HEK293 (cell line): ENCODE measurements around the gene JTB.

ENCODE experiments used
- GFI1B ChIP-seq: fragments of 450-650 bp; formaldehyde crosslinking; IDR thresholded peaks from 2 replicates; pipeline ENCODE4 v1.5.1; 2016; ENCODE audit warnings: missing biosample characterization, missing genetic modification characterization
- HIC1 ChIP-seq: fragments of 450-650 bp; formaldehyde crosslinking; IDR thresholded peaks from 2 replicates; pipeline ENCODE4 v1.5.1; 2016; ENCODE audit warnings: missing biosample characterization, missing genetic modification characterization
- KLF1 ChIP-seq: fragments of 450-650 bp; formaldehyde crosslinking; IDR thresholded peaks from 2 replicates; pipeline ENCODE4 v1.5.1; 2016; ENCODE audit warnings: missing biosample characterization, missing genetic modification characterization
- SP3 ChIP-seq: fragments of 450-650 bp; formaldehyde crosslinking; IDR thresholded peaks from 2 replicates; pipeline ENCODE4 v1.5.1; 2016; ENCODE audit warnings: missing biosample characterization, missing genetic modification characterization
- YY1 ChIP-seq: fragments of 450-650 bp; formaldehyde crosslinking; IDR thresholded peaks from 2 replicates; pipeline ENCODE4 v1.5.1; 2018; ENCODE audit warnings: missing biosample characterization, missing genetic modification characterization
- ZBTB1 ChIP-seq: fragments of 450-650 bp; formaldehyde crosslinking; IDR thresholded peaks from 2 replicates; pipeline ENCODE4 v1.5.1; 2016; ENCODE audit warnings: missing biosample characterization, missing genetic modification characterization
- ZBTB48 ChIP-seq: fragments of 450-650 bp; formaldehyde crosslinking; IDR thresholded peaks from 2 replicates; pipeline ENCODE4 v1.5.1; 2016; ENCODE audit warnings: missing biosample characterization, missing genetic modification characterization
- ZBTB49 ChIP-seq: fragments of 450-650 bp; formaldehyde crosslinking; IDR thresholded peaks from 2 replicates; pipeline ENCODE4 v1.5.1; 2016; ENCODE audit warnings: missing biosample characterization, missing genetic modification characterization, low read depth
- ZBTB7A ChIP-seq: fragments of 450-650 bp; formaldehyde crosslinking; IDR thresholded peaks from 2 replicates; pipeline ENCODE4 v1.5.1; 2016; ENCODE audit warnings: low read depth, missing biosample characterization, missing genetic modification characterization
- ZFP37 ChIP-seq: fragments of 450-650 bp; formaldehyde crosslinking; IDR thresholded peaks from 2 replicates; pipeline ENCODE4 v1.5.1; 2016; ENCODE audit warnings: missing biosample characterization, missing genetic modification characterization
- ZNF16 ChIP-seq: fragments of 450-650 bp; formaldehyde crosslinking; IDR thresholded peaks from 2 replicates; pipeline ENCODE4 v1.5.1; 2016; ENCODE audit warnings: low read depth, missing biosample characterization, missing genetic modification characterization
- ZNF174 ChIP-seq: fragments of 450-650 bp; formaldehyde crosslinking; IDR thresholded peaks from 2 replicates; pipeline ENCODE4 v1.5.0; 2017; ENCODE audit warnings: missing biosample characterization, mild to moderate bottlenecking, missing genetic modification characterization
- ZNF202 ChIP-seq: fragments of 450-650 bp; formaldehyde crosslinking; IDR thresholded peaks from 2 replicates; pipeline ENCODE4 v1.5.1; 2016; ENCODE audit warnings: missing biosample characterization, missing genetic modification characterization, borderline replicate concordance
- ZNF37A ChIP-seq: fragments of 450-650 bp; IDR thresholded peaks from 2 replicates; pipeline ENCODE4 v1.5.1; 2018; ENCODE audit warnings: missing biosample characterization, missing genetic modification characterization
- ZNF391 ChIP-seq: fragments of 450-650 bp; formaldehyde crosslinking; IDR thresholded peaks from 2 replicates; pipeline ENCODE4 v1.5.1; 2016; ENCODE audit warnings: low read depth, missing biosample characterization, missing genetic modification characterization, borderline replicate concordance
- ZNF514 ChIP-seq: fragments of 450-650 bp; formaldehyde crosslinking; IDR thresholded peaks from 2 replicates; pipeline ENCODE4 v1.5.1; 2016; ENCODE audit warnings: missing biosample characterization, missing genetic modification characterization
- ZNF544 ChIP-seq: fragments of 450-650 bp; formaldehyde crosslinking; IDR thresholded peaks from 2 replicates; pipeline ENCODE4 v1.5.0; 2017; ENCODE audit warnings: missing biosample characterization, missing genetic modification characterization
- ZNF580 ChIP-seq: fragments of 450-650 bp; formaldehyde crosslinking; IDR thresholded peaks from 2 replicates; pipeline ENCODE4 v1.5.1; 2016; ENCODE audit warnings: missing biosample characterization, missing genetic modification characterization
- ZNF600 ChIP-seq: fragments of 450-650 bp; formaldehyde crosslinking; IDR thresholded peaks from 2 replicates; pipeline ENCODE4 v1.5.1; 2016; ENCODE audit warnings: missing biosample characterization, missing genetic modification characterization
- ZNF610 ChIP-seq: fragments of 450-650 bp; formaldehyde crosslinking; IDR thresholded peaks from 2 replicates; pipeline ENCODE4 v1.5.1; 2016; ENCODE audit warnings: missing biosample characterization, missing genetic modification characterization, borderline replicate concordance
- ZNF623 ChIP-seq: fragments of 450-650 bp; formaldehyde crosslinking; IDR thresholded peaks from 2 replicates; pipeline ENCODE4 v1.5.1; 2016; ENCODE audit warnings: missing biosample characterization, missing genetic modification characterization
- ZNF629 ChIP-seq: fragments of 450-650 bp; formaldehyde crosslinking; IDR thresholded peaks from 2 replicates; pipeline ENCODE4 v1.5.1; 2017; ENCODE audit warnings: missing biosample characterization, missing genetic modification characterization
- ZNF776 ChIP-seq: fragments of 450-650 bp; formaldehyde crosslinking; IDR thresholded peaks from 2 replicates; pipeline ENCODE4 v1.5.0; 2017; ENCODE audit warnings: missing biosample characterization, missing genetic modification characterization, borderline replicate concordance
- ZNF777 ChIP-seq: fragments of 450-650 bp; formaldehyde crosslinking; IDR thresholded peaks from 2 replicates; pipeline ENCODE4 v1.5.1; 2017; ENCODE audit warnings: missing biosample characterization, missing genetic modification characterization, borderline replicate concordance
- ZNF837 ChIP-seq: fragments of 450-650 bp; formaldehyde crosslinking; IDR thresholded peaks from 2 replicates; pipeline ENCODE4 v1.5.1; 2016; ENCODE audit warnings: missing biosample characterization, missing genetic modification characterization
- ZNF843 ChIP-seq: fragments of 450-650 bp; formaldehyde crosslinking; IDR thresholded peaks from 2 replicates; pipeline ENCODE4 v1.5.1; 2016; ENCODE audit warnings: missing biosample characterization, missing genetic modification characterization
- TF ChIP-seq, protein P1 (sequence below): fragments of 450-650 bp; formaldehyde crosslinking; IDR thresholded peaks from 2 replicates; pipeline ENCODE4 v1.5.1; 2016; ENCODE audit warnings: missing biosample characterization, missing genetic modification characterization
- TF ChIP-seq, protein P2 (sequence below): fragments of 450-650 bp; formaldehyde crosslinking; IDR thresholded peaks from 2 replicates; pipeline ENCODE4 v1.5.1; 2017; ENCODE audit warnings: missing biosample characterization, missing genetic modification characterization
- TF ChIP-seq, protein P3 (sequence below): fragments of 450-650 bp; formaldehyde crosslinking; IDR thresholded peaks from 2 replicates; pipeline ENCODE4 v1.5.1; 2016; ENCODE audit warnings: missing biosample characterization, missing genetic modification characterization

Gene JTB

GRCh38 chr1:153990468-153991150, 13.1 kb upstream of the JTB start, which contains the start of gene RPS27 (continued):
- TF ChIP-seq ZNF580 (tag by site-specific recombination), result peak; percentile 50
- TF ChIP-seq ZNF16 (tag by site-specific recombination), result no peak
- TF ChIP-seq KLF1 (tag by site-specific recombination), result no peak
- no peak for TF ChIP-seq ZBTB48 (tag by site-specific recombination)
- TF ChIP-seq ZNF776, result no peak
- peak; percentile 51; the same call in 1 of the 2 replicates for TF ChIP-seq ZNF610
- TF ChIP-seq, protein P1, sequence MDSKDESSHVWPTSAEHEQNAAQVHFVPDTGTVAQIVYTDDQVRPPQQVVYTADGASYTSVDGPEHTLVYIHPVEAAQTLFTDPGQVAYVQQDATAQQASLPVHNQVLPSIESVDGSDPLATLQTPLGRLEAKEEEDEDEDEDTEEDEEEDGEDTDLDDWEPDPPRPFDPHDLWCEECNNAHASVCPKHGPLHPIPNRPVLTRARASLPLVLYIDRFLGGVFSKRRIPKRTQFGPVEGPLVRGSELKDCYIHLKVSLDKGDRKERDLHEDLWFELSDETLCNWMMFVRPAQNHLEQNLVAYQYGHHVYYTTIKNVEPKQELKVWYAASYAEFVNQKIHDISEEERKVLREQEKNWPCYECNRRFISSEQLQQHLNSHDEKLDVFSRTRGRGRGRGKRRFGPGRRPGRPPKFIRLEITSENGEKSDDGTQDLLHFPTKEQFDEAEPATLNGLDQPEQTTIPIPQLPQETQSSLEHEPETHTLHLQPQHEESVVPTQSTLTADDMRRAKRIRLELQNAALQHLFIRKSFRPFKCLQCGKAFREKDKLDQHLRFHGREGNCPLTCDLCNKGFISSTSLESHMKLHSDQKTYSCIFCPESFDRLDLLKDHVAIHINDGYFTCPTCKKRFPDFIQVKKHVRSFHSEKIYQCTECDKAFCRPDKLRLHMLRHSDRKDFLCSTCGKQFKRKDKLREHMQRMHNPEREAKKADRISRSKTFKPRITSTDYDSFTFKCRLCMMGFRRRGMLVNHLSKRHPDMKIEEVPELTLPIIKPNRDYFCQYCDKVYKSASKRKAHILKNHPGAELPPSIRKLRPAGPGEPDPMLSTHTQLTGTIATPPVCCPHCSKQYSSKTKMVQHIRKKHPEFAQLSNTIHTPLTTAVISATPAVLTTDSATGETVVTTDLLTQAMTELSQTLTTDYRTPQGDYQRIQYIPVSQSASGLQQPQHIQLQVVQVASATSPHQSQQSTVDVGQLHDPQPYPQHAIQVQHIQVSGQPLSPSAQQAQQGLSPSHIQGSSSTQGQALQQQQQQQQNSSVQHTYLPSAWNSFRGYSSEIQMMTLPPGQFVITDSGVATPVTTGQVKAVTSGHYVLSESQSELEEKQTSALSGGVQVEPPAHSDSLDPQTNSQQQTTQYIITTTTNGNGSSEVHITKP (tag by site-specific recombination), result peak; percentile 97
- TF ChIP-seq, protein P2, sequence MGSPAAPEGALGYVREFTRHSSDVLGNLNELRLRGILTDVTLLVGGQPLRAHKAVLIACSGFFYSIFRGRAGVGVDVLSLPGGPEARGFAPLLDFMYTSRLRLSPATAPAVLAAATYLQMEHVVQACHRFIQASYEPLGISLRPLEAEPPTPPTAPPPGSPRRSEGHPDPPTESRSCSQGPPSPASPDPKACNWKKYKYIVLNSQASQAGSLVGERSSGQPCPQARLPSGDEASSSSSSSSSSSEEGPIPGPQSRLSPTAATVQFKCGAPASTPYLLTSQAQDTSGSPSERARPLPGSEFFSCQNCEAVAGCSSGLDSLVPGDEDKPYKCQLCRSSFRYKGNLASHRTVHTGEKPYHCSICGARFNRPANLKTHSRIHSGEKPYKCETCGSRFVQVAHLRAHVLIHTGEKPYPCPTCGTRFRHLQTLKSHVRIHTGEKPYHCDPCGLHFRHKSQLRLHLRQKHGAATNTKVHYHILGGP (tag by site-specific recombination), result no peak
- no peak for TF ChIP-seq ZNF623 (tag by site-specific recombination)
- TF ChIP-seq, protein P3, sequence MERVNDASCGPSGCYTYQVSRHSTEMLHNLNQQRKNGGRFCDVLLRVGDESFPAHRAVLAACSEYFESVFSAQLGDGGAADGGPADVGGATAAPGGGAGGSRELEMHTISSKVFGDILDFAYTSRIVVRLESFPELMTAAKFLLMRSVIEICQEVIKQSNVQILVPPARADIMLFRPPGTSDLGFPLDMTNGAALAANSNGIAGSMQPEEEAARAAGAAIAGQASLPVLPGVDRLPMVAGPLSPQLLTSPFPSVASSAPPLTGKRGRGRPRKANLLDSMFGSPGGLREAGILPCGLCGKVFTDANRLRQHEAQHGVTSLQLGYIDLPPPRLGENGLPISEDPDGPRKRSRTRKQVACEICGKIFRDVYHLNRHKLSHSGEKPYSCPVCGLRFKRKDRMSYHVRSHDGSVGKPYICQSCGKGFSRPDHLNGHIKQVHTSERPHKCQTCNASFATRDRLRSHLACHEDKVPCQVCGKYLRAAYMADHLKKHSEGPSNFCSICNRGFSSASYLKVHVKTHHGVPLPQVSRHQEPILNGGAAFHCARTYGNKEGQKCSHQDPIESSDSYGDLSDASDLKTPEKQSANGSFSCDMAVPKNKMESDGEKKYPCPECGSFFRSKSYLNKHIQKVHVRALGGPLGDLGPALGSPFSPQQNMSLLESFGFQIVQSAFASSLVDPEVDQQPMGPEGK, result peak; percentile 37; the same call in 1 of the 2 replicates
- peak; percentile 46; the same call in 1 of the 2 replicates for TF ChIP-seq ZNF777 (tag by site-specific recombination)
- TF ChIP-seq ZBTB7A (tag by site-specific recombination), result 0 out of 2 replicates have a peak, but pooled peaks have one; percentile 20
- no peak; the same call in none of the 2 replicates for TF ChIP-seq ZNF843 (tag by site-specific recombination)
- no peak for TF ChIP-seq ZNF544 (tag by site-specific recombination)
- no peak for TF ChIP-seq ZNF600 (tag by site-specific recombination)
- no peak for TF ChIP-seq ZNF514 (tag by site-specific recombination)
- no peak for TF ChIP-seq ZNF202 (tag by site-specific recombination)
- TF ChIP-seq GFI1B (tag by site-specific recombination), result no peak
- no peak for TF ChIP-seq ZBTB1 (tag by site-specific recombination)
- no peak for TF ChIP-seq ZNF37A (tag by site-specific recombination)
- TF ChIP-seq HIC1 (tag by site-specific recombination), result no peak
- TF ChIP-seq ZNF837 (tag by site-specific recombination), result no peak
- TF ChIP-seq ZBTB49 (tag by site-specific recombination), result no peak
- TF ChIP-seq SP3, result peak; percentile 72
- TF ChIP-seq ZNF629 (tag by site-specific recombination), result peak; percentile 97
- peak; percentile 74; the same call in 1 of the 2 replicates for TF ChIP-seq ZFP37 (tag by site-specific recombination)
- peak; percentile 98 for TF ChIP-seq YY1 (tag by site-specific recombination)
- TF ChIP-seq ZNF391 (tag by site-specific recombination), result peak; percentile 73; the same call in 1 of the 2 replicates
- no peak for TF ChIP-seq ZNF174
